COR-L47 (cell line): ENCODE results near the gene TBX18.

Source experiments
- DNase-seq: peaks from one replicate; lab custom pipeline; 2025; lab: John Stamatoyannopoulos, UW

The TBX18 gene

GRCh38 chr6:84671183-84671582 lies 93.2 kb downstream of the TBX18 start:
- DNase-seq: no peak

DNA sequence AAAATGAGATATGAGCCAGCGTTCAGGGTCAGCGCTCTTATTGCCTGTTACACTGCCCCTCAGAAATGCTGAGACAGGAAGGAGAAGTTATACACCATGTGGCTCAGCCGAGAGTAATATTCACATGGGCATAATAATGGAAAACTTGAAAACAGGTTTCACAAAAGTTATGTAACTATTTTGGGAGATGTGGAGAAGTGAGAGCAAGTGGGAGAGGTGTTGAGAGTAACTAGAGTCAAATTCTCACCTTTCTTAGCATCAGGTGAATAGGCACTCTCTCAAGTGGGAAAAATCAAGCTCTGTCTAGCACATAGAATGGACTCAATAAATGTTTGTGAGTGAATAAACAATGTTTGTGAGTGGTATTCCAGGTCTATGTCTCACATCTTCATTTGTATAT lies 94.5 kb downstream of the TBX18 start:
- DNase-seq: no peak

- DNase-seq: no peak
These were observed 96.9 kb downstream of the TBX18 start for GRCh38 chr6:84667252-84668213.

- no peak for DNase-seq
These were observed 99.0 kb downstream of the TBX18 start for GRCh38 chr6:84665401-84665800.

- DNase-seq: no peak
These were observed 100.5 kb downstream of the TBX18 start for GRCh38 chr6:84663866-84664265.

DNA sequence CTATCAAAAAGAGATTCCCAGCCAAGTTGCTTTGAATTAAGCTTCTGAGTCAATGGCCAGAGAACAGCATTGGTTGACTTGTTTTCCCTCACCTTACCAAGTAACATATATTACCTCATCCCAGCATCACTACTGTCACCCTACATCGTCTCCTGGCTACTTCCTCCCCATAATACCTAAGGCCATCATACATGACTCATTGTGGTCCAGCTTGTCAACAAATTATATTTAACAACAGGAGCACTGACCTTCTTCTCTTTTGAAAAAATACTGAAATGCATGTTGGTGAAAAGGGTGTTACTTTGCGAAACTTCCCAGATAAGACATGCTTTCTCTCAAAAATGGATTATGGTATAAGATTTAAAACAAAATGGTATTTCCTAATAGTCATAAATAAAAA lies 106.9 kb downstream of the TBX18 start:
- DNase-seq: no peak

GRCh38 chr6:84657025-84657424 lies 107.4 kb downstream of the TBX18 start:
- no peak for DNase-seq

DNA sequence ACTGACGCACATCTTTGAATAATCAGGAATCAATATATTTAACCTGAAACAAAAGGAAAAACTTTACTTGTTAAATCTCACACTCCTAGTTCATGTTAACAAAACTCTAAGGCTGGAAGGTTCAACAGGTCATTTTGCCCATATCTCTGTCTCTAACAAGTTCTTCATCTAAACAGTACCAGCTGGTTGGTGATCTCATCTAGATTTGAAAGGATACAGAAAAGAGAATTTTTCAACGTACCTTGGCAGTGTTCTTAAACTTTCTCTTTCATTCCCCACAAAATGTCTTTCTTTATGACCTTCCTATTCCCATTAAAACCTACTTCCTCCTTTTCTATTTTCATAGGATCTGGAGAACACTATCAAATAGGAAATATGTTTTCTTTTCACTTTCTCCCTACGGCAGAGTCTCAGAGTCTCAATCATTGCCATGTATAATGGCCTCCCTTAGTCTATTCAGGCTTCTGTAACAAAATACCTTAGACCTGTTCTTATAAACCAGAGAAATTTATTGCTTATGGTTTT lies 111.3 kb downstream of the TBX18 start:
- DNase-seq: no peak

- no peak for DNase-seq
These were observed 111.9 kb downstream of the TBX18 start for GRCh38 chr6:84652356-84653026.

DNA sequence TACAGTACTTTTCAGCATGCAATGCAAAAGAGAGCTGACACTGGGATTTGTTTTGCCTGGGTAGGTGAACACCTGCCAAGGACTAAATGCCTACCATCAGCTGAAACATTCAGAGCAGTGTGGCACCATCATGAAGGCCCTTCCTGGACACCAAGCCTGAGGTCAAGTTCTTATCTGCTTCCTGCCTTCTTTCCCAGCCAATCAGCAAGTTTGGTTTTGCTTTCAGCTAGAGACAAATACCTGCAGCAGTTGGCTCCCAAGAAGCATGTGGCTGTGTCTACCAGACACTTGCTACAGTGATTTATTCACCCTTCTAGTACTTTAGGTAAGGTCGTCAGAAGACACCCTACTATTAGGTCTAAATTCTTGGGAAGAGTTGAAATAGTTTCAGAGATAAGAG lies 112.8 kb downstream of the TBX18 start:
- no peak for DNase-seq

GRCh38 chr6:84648444-84648843 lies 116.0 kb downstream of the TBX18 start:
- no peak for DNase-seq

- no peak for DNase-seq
These were observed 118.7 kb downstream of the TBX18 start for GRCh38 chr6:84645563-84646266.

DNA sequence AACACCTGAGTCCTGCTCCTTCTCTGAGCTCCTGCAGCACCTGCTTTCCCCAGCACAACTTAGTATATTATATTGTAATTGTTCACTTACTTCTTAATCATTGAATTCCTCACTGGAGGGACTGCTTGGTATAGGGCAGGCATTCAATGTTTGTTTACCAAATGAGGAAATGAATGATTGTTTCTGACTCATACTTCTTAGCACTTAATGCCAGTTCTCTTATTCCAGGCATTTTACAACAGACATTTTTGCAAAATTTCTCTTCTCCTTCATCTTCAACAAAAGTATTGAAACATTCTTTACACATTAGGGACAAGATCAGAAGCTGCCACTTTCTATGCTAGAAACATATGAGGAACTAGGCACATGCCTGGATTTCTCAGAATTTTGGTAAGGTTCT lies 119.4 kb downstream of the TBX18 start:
- DNase-seq: no peak

- DNase-seq: no peak
These were observed 120.6 kb downstream of the TBX18 start for GRCh38 chr6:84643778-84644177.

GRCh38 chr6:84641076-84641475 lies 123.3 kb downstream of the TBX18 start:
- no peak for DNase-seq

- DNase-seq: no peak
These were observed 125.0 kb downstream of the TBX18 start for GRCh38 chr6:84639396-84639795.

GRCh38 chr6:84638286-84638685 lies 126.1 kb downstream of the TBX18 start:
- DNase-seq: no peak
